SK-N-SH (cell line): ENCODE measurements around the gene MALAT1. TPM values are rescaled to one million over a fixed set of nuclear protein-coding genes. Genes with fewer than 3 reads are reported as not detected.

ENCODE experiments used
- CTCF ChIA-PET: fragments of 300-600, 350-600 bp; formaldehyde crosslinking; extraction: SDS; loops from one replicate; lab custom pipeline; 2021; lab: Yijun Ruan, JAX
- POLR2A ChIA-PET: fragments of 350-600 bp; sonication (Branson Sonifier 250); formaldehyde crosslinking; extraction: SDS; loops from one replicate; lab custom pipeline; 2020; ENCODE audit warnings: antibody characterized with exemption, inconsistent platforms; lab: Yijun Ruan, JAX
- DNase-seq: peaks from one replicate; pipeline ENCODE4 v3.0.0; 2012
- H2AFZ ChIP-seq: fragments of 200-600 bp; sonication (generic); 2 replicates; pipeline ENCODE4 v1.8.1; 2016; ENCODE audit warnings: antibody characterized with exemption, mild to moderate bottlenecking, low read depth
- H3F3A ChIP-seq: fragments of 200-600 bp; sonication (generic); replicated peaks from 2 replicates; pipeline ENCODE3; 2016; ENCODE audit warnings: antibody characterized with exemption, mild to moderate bottlenecking; ENCODE audit not compliant: insufficient read depth
- H3K27ac ChIP-seq, 2 experiments: fragments of 200-500 bp in 1 of 2; fragments of 200-600 bp in 1 of 2; sonication (Bioruptor generic) in 1 of 2; sonication (generic), shearing (Covaris generic) in 1 of 2; 2 replicates each; pipeline versions ENCODE4 v1.5.1 to v1.6.1; 2014 to 2016; ENCODE audit warnings: low read depth in 2 of 2, inconsistent platforms in 1 of 2, low read length in 1 of 2, mild to moderate bottlenecking in 1 of 2, mixed read lengths in 1 of 2
- H3K27me3 ChIP-seq: fragments of 200-600 bp; sonication (generic), shearing (Covaris generic); 2 replicates; pipeline ENCODE4 v1.6.1; 2016; ENCODE audit warnings: mixed run types; ENCODE audit not compliant: insufficient read depth
- H3K36me3 ChIP-seq, 2 experiments: fragments of 200-500 bp in 1 of 2; fragments of 200-600 bp in 1 of 2; sonication (Bioruptor generic) in 1 of 2; sonication (generic) in 1 of 2; replicated peaks in 1 of 2; 2 replicates each; pipeline versions ENCODE3 to v1.5.1; 2014 to 2016; ENCODE audit warnings: low read length in 1 of 2, mild to moderate bottlenecking in 1 of 2; ENCODE audit not compliant: insufficient read depth in 2 of 2, control insufficient read depth in 1 of 2
- H3K4me1 ChIP-seq, 2 experiments: fragments of 200-500 bp in 1 of 2; fragments of 200-600 bp in 1 of 2; sonication (Bioruptor generic) in 1 of 2; sonication (generic), shearing (Covaris generic) in 1 of 2; 2 replicates each; pipeline versions ENCODE4 v1.5.1 to v1.6.1; 2014 to 2016; ENCODE audit warnings: low read depth in 1 of 2, low read length in 1 of 2, mixed run types in 1 of 2; ENCODE audit not compliant: insufficient read depth in 2 of 2, control insufficient read depth in 1 of 2
- H3K4me2 ChIP-seq: fragments of 200-600 bp; sonication (generic), shearing (Covaris generic); 2 replicates; pipeline ENCODE4 v1.6.1; 2017; ENCODE audit warnings: mixed run types
- H3K4me3 ChIP-seq, 2 experiments: fragments of 200-500 bp in 1 of 2; fragments of 200-600 bp in 1 of 2; sonication (Bioruptor generic) in 1 of 2; sonication (generic), shearing (Covaris generic) in 1 of 2; 2 replicates each; pipeline versions ENCODE4 v1.5.1 to v1.8.1; 2014 to 2016; ENCODE audit warnings: low read depth in 2 of 2, inconsistent platforms in 1 of 2, low read length in 1 of 2, mild to moderate bottlenecking in 1 of 2, mixed read lengths in 1 of 2, moderate library complexity in 1 of 2
- H3K79me2 ChIP-seq: fragments of 200-600 bp; sonication (generic); 2 replicates; pipeline ENCODE4 v1.8.1; 2017; ENCODE audit warnings: mild to moderate bottlenecking; ENCODE audit not compliant: insufficient read depth
- H3K9ac ChIP-seq: fragments of 200-600 bp; sonication (generic); 2 replicates; pipeline ENCODE4 v1.6.1; 2017; ENCODE audit warnings: mixed run types
- H3K9me2 ChIP-seq: fragments of 200-600 bp; sonication (generic); 2 replicates; pipeline ENCODE4 v1.6.1; 2017; ENCODE audit warnings: mixed run types
- H3K9me3 ChIP-seq: fragments of 200-600 bp; sonication (generic); 2 replicates; pipeline ENCODE4 v1.6.1; 2017; ENCODE audit warnings: mixed run types, mild to moderate bottlenecking, moderate library complexity
- H4K20me1 ChIP-seq: fragments of 200-600 bp; sonication (generic); 2 replicates; pipeline ENCODE4 v1.6.1; 2017; ENCODE audit warnings: mild to moderate bottlenecking, mixed run types; ENCODE audit not compliant: insufficient read depth
- CHD2 ChIP-seq: fragments of 150-350 bp; IDR thresholded peaks from 2 replicates; pipeline ENCODE4 v1.6.1; 2018; ENCODE audit warnings: low read length; ENCODE audit not compliant: partially characterized antibody
- ELF1 ChIP-seq: IDR thresholded peaks from 2 replicates; pipeline ENCODE4 v1.4.0; 2012
- EZH2phosphoT487 ChIP-seq: fragments of 200-600 bp; sonication (generic); IDR thresholded peaks from 2 replicates; pipeline ENCODE4 v1.6.1; 2017; ENCODE audit warnings: low read depth, mixed run types, mild to moderate bottlenecking, antibody characterized with exemption, moderate library complexity, borderline replicate concordance
- FOXJ3 ChIP-seq: sonication (generic); formaldehyde crosslinking; IDR thresholded peaks from 2 replicates; pipeline ENCODE4 v1.5.1; 2020; ENCODE audit warnings: mild to moderate bottlenecking, missing genetic modification reagents
- FOXM1 ChIP-seq: IDR thresholded peaks from 2 replicates; pipeline ENCODE4 v1.4.0; 2012; ENCODE audit warnings: low read depth, mild to moderate bottlenecking
- GABPA ChIP-seq: IDR thresholded peaks from 2 replicates; pipeline ENCODE4 v1.4.0; 2012; ENCODE audit warnings: low read depth, mild to moderate bottlenecking
- GATA2 ChIP-seq: sonication (generic); formaldehyde crosslinking; IDR thresholded peaks from 2 replicates; pipeline ENCODE4 v1.5.0; 2020; ENCODE audit warnings: mild to moderate bottlenecking, missing genetic modification reagents
- JUND ChIP-seq: IDR thresholded peaks from 2 replicates; pipeline ENCODE4 v1.4.0; 2012
- MEF2A ChIP-seq: IDR thresholded peaks from 2 replicates; pipeline ENCODE4 v1.4.0; 2012; ENCODE audit warnings: low read depth, borderline replicate concordance
- MXI1 ChIP-seq: IDR thresholded peaks from 2 replicates; pipeline ENCODE4 v1.6.1; 2012; ENCODE audit warnings: mild to moderate bottlenecking, low read depth, low read length, improper control_type of control experiment
- NFIC ChIP-seq: IDR thresholded peaks from 2 replicates; pipeline ENCODE4 v1.4.0; 2012; ENCODE audit warnings: borderline replicate concordance
- NRF1 ChIP-seq: IDR thresholded peaks from 2 replicates; pipeline ENCODE4 v1.6.1; 2012; ENCODE audit warnings: low read depth, mild to moderate bottlenecking, low read length
- POLR2AphosphoS5 ChIP-seq: IDR thresholded peaks from 2 replicates; pipeline ENCODE4 v1.6.1; 2012; ENCODE audit warnings: low read depth, low read length
- SIN3A ChIP-seq: IDR thresholded peaks from 2 replicates; pipeline ENCODE4 v1.6.1; 2012; ENCODE audit warnings: low read depth, mild to moderate bottlenecking, low read length, moderate library complexity, borderline replicate concordance
- SMC3 ChIP-seq: IDR thresholded peaks from 2 replicates; pipeline ENCODE4 v1.6.1; 2012; ENCODE audit warnings: low read depth, low read length, improper control_type of control experiment
- TAF1 ChIP-seq: IDR thresholded peaks from 2 replicates; pipeline ENCODE4 v1.6.1; 2012; ENCODE audit warnings: low read depth, mild to moderate bottlenecking, low read length, moderate library complexity, borderline replicate concordance
- TCF12 ChIP-seq: IDR thresholded peaks from 2 replicates; pipeline ENCODE4 v1.4.0; 2012
- TEAD4 ChIP-seq: IDR thresholded peaks from 2 replicates; pipeline ENCODE4 v1.4.0; 2012; ENCODE audit warnings: mild to moderate bottlenecking, borderline replicate concordance; ENCODE audit not compliant: insufficient read depth
- YY1 ChIP-seq: IDR thresholded peaks from 2 replicates; pipeline ENCODE4 v1.4.0; 2012; ENCODE audit warnings: low read depth, mild to moderate bottlenecking
- WGBS: methylation state at CpG from one replicate; pipeline ENCODE4 v1.1.6; 2017; ENCODE audit warnings: low lambda C conversion rate; 5-methylcytosine and 5-hydroxymethylcytosine counted together
- polyA plus RNA-seq, 3 experiments: library from polyadenylated mRNA; depleted of rRNA; stranded (reverse); fragments of >200 nt; gene quantifications; 2 replicates each; pipeline ENCODE4 v1.2.3, GENCODE V29; 2012
- TF ChIP-seq, protein P1 (sequence below): IDR thresholded peaks from 2 replicates; pipeline ENCODE4 v1.4.0; 2012; ENCODE audit warnings: low read depth, borderline replicate concordance

Gene MALAT1
- polyA plus RNA-seq, 1 of the 3 experiments (the other 2 are of a cell fraction): 285 TPM

DNA sequence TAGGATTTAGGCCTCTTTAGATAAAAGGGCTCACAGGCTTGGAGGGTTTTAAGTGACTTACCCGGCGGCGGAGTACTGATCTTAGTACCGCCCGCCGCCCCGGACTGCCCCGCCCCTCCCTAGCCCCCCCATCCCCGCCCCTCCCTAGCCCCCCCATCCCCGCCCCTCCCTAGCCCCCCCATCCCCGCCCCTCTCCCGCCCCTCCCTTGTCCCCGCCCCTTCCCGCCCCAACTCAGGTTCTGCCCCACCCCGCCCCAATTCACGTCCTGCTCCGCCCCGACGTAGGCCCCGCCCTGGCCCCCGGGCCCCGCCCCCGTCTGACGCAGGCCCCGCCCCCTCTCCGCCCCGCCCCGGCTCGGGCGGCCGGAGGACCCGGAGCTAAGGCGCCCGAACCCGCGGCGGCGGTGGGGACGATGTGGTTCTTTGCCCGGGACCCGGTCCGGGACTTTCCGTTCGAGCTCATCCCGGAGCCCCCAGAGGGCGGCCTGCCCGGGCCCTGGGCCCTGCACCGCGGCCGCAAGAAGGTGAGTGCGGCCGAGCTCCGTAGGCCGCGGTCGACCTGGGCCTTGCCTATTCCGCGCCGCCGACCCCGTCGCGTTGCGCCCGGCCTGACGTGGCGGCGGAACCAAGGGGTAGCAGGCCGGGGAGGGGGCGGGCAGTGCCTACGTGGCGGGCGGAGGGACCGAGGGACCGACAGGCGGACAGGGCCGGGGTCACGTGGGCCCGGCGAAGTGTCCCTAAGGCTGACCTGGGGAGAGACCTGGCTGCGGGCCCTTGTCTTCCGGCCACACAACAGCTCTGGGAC lies 26.1 kb downstream of the MALAT1 start, which contains the start of gene SCYL1:
TSS of gene SCYL1 (plus strand) at position 343 of the 805 bp plus-strand sequence. CDS start at position 414, 71 bp downstream.
- Histone ChIP-seq H2AFZ (peak within 1 kb of the TSS; percentile 63; the same call in 1 of the 2 replicates), H3K4me2 (peak within 1 kb of the TSS; percentile 99), H3K9me3 (no peaks in the 10 kb centered on the region), H3K36me3 (peaks cover 11 to 22% of the 10 kb centered on the region in 2 experiments), H4K20me1 (peaks cover 13% of the 10 kb centered on the region; the same call in 1 of the 2 replicates), H3K9me2 (no peaks in the 10 kb centered on the region), H3K27me3 (no peaks in the 10 kb centered on the region), H3K9ac (peak within 1 kb of the TSS; percentile 96), H3K79me2 (peaks cover 30% of the 10 kb centered on the region), H3K27ac (peak within 1 kb of the TSS; percentile 56 to 62; a peak in 2 of 4 replicates), H3F3A (peaks cover 19% of the 10 kb centered on the region), H3K4me1 (peaks cover 5 to 18% of the 10 kb centered on the region in 2 experiments; a peak in 3 of 4 replicates), H3K4me3 (peak within 1 kb of the TSS; percentile 78 to 81)
- ChIA-PET POLR2A (interaction anchor here (1.0 to 1.9 kb wide), 6 partner anchors 11 to 104 kb away, joined by 3 to 10 read pairs (median 5); partner anchors contain the start of gene NEAT1), CTCF (interaction anchor here (0.6 to 6.7 kb wide), 6 partner anchors 10 to 56 kb away, joined by 3 to 69 read pairs (median 4); partner anchors contain the start of gene FAM89B)
- WGBS: 2% methylated on average over 20 of the region's 82 CpGs
- DNase-seq: peak; percentile 99
- TF ChIP-seq EZH2phosphoT487 (no peak), SMC3 (no peak), GABPA (no peak), JUND (no peak), TCF12 (no peak), CHD2 (no peak), POLR2AphosphoS5 (peak; percentile 35; the same call in 1 of the 2 replicates), SIN3A (peak; percentile 53; the same call in 1 of the 2 replicates), FOXJ3 (no peak), GATA2 (CRISPR knock-in tag) (no peak), TEAD4 (no peak), NRF1 (no peak), ELF1 (no peak), NFIC (no peak), FOXM1 (no peak), YY1 (no peak), MEF2A (no peak), MXI1 (no peak), TAF1 (0 out of 2 replicates have a peak, but pooled peaks have one; percentile 29)
- TF ChIP-seq, protein P1, sequence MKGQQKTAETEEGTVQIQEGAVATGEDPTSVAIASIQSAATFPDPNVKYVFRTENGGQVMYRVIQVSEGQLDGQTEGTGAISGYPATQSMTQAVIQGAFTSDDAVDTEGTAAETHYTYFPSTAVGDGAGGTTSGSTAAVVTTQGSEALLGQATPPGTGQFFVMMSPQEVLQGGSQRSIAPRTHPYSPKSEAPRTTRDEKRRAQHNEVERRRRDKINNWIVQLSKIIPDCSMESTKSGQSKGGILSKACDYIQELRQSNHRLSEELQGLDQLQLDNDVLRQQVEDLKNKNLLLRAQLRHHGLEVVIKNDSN: peak; percentile 89
